MM.1S (cell line): ENCODE measurements around the gene PACRG.

Experiments
- EZH2 ChIP-seq: fragments of 300-600 bp; sonication (generic); optimal IDR thresholded peaks from 2 replicates; pipeline ENCODE3; 2017; ENCODE audit warnings: low read depth, mild to moderate bottlenecking, antibody characterized with exemption, low read length, mixed read lengths
- EZH2phosphoT487 ChIP-seq: fragments of 300-600 bp; sonication (generic); IDR thresholded peaks from 2 replicates; pipeline ENCODE4 v1.6.1; 2018; ENCODE audit warnings: antibody characterized with exemption, low read length
- TF ChIP-seq, protein P1 (sequence below): fragments of 300-600 bp; sonication (generic); IDR thresholded peaks from 2 replicates; pipeline ENCODE4 v1.5.1; 2016; ENCODE audit warnings: antibody characterized with exemption, low read length, mixed read lengths

DNA sequence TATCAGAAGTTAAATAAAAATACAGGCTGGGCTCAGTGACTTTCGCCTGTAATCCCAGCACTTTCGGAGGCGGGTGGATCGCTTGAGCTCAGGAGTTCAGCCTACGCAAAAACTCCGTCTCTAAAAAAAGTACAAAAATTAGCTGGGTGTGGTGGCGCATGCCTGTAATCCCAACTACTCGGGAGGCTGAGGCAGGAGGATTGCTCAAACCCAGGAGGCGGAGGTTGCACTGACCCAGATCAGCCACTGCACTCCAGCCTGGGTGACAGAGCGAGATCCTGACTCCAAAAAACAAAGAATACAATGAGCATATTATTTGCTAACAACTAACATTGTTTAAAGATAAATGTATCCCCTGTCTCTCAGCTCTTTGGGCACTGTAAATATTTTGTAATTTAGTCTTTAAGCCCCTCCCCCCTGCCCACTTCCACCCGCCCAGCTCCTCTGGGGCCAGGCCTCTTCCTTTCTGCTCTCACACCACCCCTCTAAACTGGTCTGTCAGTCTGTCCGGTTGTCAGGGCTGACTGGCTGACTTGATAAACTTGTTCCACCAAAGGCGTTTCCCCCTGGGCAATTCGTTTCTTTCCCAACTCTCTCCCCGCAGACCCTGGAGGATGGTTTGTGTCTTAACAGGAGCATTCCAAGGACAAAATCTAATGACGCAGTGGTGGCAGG lies 624.4 kb downstream of the PACRG start:
- TF ChIP-seq, protein P1, sequence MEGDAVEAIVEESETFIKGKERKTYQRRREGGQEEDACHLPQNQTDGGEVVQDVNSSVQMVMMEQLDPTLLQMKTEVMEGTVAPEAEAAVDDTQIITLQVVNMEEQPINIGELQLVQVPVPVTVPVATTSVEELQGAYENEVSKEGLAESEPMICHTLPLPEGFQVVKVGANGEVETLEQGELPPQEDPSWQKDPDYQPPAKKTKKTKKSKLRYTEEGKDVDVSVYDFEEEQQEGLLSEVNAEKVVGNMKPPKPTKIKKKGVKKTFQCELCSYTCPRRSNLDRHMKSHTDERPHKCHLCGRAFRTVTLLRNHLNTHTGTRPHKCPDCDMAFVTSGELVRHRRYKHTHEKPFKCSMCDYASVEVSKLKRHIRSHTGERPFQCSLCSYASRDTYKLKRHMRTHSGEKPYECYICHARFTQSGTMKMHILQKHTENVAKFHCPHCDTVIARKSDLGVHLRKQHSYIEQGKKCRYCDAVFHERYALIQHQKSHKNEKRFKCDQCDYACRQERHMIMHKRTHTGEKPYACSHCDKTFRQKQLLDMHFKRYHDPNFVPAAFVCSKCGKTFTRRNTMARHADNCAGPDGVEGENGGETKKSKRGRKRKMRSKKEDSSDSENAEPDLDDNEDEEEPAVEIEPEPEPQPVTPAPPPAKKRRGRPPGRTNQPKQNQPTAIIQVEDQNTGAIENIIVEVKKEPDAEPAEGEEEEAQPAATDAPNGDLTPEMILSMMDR = no peak
- TF ChIP-seq EZH2 (no peak), EZH2phosphoT487 (no peak)
